ENCODE data around the gene DENND11.

DENND11 gene

DNA sequence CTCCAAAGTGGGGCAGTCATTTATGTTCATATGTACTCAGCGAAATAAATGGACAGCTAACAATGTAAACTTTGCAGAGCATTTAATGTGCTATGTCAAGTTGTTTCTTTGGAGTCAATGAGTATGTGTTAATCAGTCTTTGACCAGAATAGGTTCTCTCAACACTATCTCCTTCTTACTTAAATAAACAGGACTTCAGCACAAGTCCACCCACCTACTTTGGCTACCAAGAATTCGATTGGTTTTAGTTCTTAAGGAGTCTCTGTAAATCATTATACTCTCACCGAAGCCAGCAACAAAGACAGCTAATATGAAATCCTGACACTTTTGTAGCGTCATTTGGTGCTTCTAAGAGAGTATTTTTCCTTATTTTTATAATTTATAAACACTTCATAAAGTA lies 13.1 kb upstream of the DENND11 start:
- H3K4me3 Mint-ChIP-seq: no peak overlapping the region
- H3K36me3 Mint-ChIP-seq (ENCODE audit: low read depth): no peaks in the 10 kb centered on the region
- H3K9me3 Mint-ChIP-seq: no peaks in the 10 kb centered on the region
- no peak for DNase-seq
- H3K27me3 Mint-ChIP-seq: no peaks in the 10 kb centered on the region
- H3K4me1 Mint-ChIP-seq (ENCODE audit: low read depth): peaks cover 4% of the 10 kb centered on the region
- H3K27ac Mint-ChIP-seq: no peak overlapping the region

DNA sequence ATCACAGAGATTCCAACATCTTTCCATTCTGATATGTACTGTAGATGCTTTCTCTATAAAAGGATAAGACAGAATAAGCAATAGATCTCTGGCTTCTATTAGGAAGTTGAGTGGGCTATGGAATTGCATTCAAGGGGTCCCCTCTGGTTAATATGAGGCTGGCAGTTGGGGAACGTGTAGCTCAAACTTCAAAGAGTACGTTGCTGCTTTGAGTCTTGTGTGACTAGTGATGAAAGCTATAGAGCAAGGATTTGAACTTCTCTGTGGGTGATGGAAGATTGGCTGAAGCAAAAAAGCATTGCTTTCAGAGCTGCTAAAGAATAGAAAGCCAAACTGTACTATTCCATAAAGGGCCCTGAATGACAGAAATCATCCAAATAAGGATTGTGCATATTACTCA lies 12.6 kb upstream of the DENND11 start:
- Mint-ChIP-seq H3K4me3 (no peak overlapping the region), H3K4me1 (ENCODE audit: low read depth) (peaks cover 4% of the 10 kb centered on the region), H3K27ac (no peak overlapping the region), H3K9me3 (no peaks in the 10 kb centered on the region), H3K27me3 (no peaks in the 10 kb centered on the region), H3K36me3 (ENCODE audit: low read depth) (no peaks in the 10 kb centered on the region)
- DNase-seq: no peak

- H3K36me3 Mint-ChIP-seq (ENCODE audit: low read depth): no peaks in the 10 kb centered on the region
- H3K27me3 Mint-ChIP-seq: no peaks in the 10 kb centered on the region
- H3K4me3 Mint-ChIP-seq: no peak overlapping the region
Observed at GRCh38 chr7:141713890-141714289, 11.9 kb upstream of the DENND11 start.

DNA sequence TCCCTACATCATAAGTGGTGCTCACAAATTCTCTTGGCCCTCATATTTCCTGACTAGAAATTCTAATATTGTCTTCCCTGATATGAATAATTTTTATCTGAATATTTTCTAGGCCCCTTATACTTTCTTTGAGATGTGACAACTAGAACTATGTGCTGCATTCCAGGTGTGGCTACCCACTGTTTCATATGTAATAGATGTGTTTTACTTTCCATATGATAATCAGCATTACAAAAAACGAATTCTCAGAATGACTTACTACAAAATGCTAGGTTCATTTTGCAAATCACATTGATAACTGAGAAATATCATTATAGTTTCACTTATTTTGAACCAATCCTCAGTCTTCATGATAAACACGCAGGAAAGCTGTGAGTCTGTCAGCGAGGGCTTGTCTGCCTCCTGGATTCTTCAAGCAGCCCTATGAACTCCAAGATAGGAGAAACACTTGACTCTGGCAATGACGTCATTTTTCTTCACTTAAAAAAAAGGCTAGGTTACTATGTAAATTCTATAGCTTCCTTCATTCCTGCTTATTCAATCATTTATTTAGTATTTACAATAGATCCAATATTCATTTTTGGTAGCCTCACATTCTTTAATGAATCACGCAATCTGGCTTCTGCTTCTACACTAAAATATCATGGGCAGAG lies 10.8 kb upstream of the DENND11 start:
- H3K27ac Mint-ChIP-seq: no peak overlapping the region
- no peak overlapping the region for H3K4me3 Mint-ChIP-seq
- H3K9me3 Mint-ChIP-seq: no peaks in the 10 kb centered on the region
- DNase-seq: no peak
- H3K4me1 Mint-ChIP-seq (ENCODE audit: low read depth): peaks cover 4% of the 10 kb centered on the region
- no peaks in the 10 kb centered on the region for H3K36me3 Mint-ChIP-seq (ENCODE audit: low read depth)
- H3K27me3 Mint-ChIP-seq: no peaks in the 10 kb centered on the region

More at GRCh38 chr7:141713890-141714289, 11.9 kb upstream of the DENND11 start:
- no peaks in the 10 kb centered on the region for H3K9me3 Mint-ChIP-seq
- no peak overlapping the region for H3K27ac Mint-ChIP-seq
- DNase-seq: no peak
- peaks cover 4% of the 10 kb centered on the region for H3K4me1 Mint-ChIP-seq (ENCODE audit: low read depth)

GRCh38 chr7:141710301-141710700 lies 8.3 kb upstream of the DENND11 start:
- DNase-seq: no peak
- Mint-ChIP-seq H3K27me3 (no peaks in the 10 kb centered on the region), H3K4me3 (no peak overlapping the region), H3K27ac (no peak overlapping the region), H3K9me3 (no peaks in the 10 kb centered on the region), H3K4me1 (ENCODE audit: low read depth) (peaks cover 5% of the 10 kb centered on the region), H3K36me3 (ENCODE audit: low read depth) (no peaks in the 10 kb centered on the region)

DNA sequence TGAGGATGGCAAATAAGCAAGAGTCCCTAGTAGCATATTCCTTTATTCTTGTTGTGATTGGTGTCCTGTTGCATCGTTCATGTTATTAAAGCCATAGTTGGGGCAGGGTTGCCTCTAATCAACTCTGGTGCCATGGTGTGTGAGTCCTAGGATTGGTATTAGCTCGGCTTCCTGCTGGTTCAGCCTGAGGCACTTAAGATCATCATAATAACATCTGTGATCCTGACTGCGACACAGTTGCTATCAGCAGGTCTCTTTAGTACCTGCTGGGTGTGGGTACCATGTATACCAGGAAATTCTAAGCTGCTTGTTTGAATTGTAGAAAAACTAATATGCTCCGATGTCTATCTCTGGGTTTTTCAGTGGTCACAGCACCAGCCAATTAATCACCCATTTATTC lies 7.8 kb upstream of the DENND11 start:
- Mint-ChIP-seq H3K27me3 (no peaks in the 10 kb centered on the region), H3K9me3 (no peaks in the 10 kb centered on the region), H3K4me3 (no peak overlapping the region), H3K4me1 (ENCODE audit: low read depth) (peaks cover 5% of the 10 kb centered on the region), H3K27ac (no peak overlapping the region), H3K36me3 (ENCODE audit: low read depth) (no peaks in the 10 kb centered on the region)
- no peak for DNase-seq

DNA sequence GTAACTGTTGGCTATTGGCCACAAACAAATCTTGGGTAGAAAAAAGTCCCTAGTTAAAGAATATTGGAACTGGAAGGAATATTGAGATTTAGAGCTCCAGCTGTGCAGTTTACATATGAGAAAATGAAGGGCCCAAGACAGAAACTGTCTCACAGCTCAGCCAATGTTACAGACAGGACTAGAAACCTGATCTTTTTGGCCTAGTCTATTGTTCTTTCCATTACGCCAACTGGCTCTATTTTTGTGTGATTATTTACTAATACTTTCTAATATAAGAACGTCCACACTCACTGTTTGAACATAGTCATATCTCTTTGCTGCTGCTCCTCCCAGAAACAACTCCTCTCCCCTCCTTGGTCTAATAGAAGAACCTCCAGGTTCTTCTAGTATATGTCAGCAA lies 7.4 kb upstream of the DENND11 start:
- Mint-ChIP-seq H3K4me1 (ENCODE audit: low read depth) (peaks cover 5% of the 10 kb centered on the region), H3K36me3 (ENCODE audit: low read depth) (no peaks in the 10 kb centered on the region), H3K9me3 (no peaks in the 10 kb centered on the region), H3K27me3 (no peaks in the 10 kb centered on the region), H3K4me3 (no peak overlapping the region), H3K27ac (no peak overlapping the region)
- no peak for DNase-seq

GRCh38 chr7:141708351-141708750 lies 6.4 kb upstream of the DENND11 start, which contains the start of gene WEE2:
Gene WEE2 (plus strand): TSS chr7:141708353. CDS start chr7:141708759, 406 bp downstream.
- no peak within 1 kb of the TSS for H3K27ac Mint-ChIP-seq
- no peak for DNase-seq
- H3K4me1 Mint-ChIP-seq (ENCODE audit: low read depth): peaks cover 5% of the 10 kb centered on the region
- H3K36me3 Mint-ChIP-seq (ENCODE audit: low read depth): no peaks in the 10 kb centered on the region
- H3K27me3 Mint-ChIP-seq: no peaks in the 10 kb centered on the region
- H3K9me3 Mint-ChIP-seq: no peaks in the 10 kb centered on the region
- no peak within 1 kb of the TSS for H3K4me3 Mint-ChIP-seq

- no peaks in the 10 kb centered on the region for H3K27me3 Mint-ChIP-seq
- no peak overlapping the region for H3K4me3 Mint-ChIP-seq
- H3K9me3 Mint-ChIP-seq: no peaks in the 10 kb centered on the region
- peaks cover 5% of the 10 kb centered on the region for H3K4me1 Mint-ChIP-seq (ENCODE audit: low read depth)
- no peak for DNase-seq
- no peak overlapping the region for H3K27ac Mint-ChIP-seq
- H3K36me3 Mint-ChIP-seq (ENCODE audit: low read depth): no peaks in the 10 kb centered on the region
Observed at GRCh38 chr7:141706239-141707064, 4.5 kb upstream of the DENND11 start.

- DNase-seq: no peak
- peaks cover 19% of the 10 kb centered on the region for H3K4me1 Mint-ChIP-seq (ENCODE audit: low read depth)
- H3K27ac Mint-ChIP-seq: no peak overlapping the region
- no peaks in the 10 kb centered on the region for H3K36me3 Mint-ChIP-seq (ENCODE audit: low read depth)
- no peaks in the 10 kb centered on the region for H3K9me3 Mint-ChIP-seq
- no peak overlapping the region for H3K4me3 Mint-ChIP-seq
- H3K27me3 Mint-ChIP-seq: no peaks in the 10 kb centered on the region
Observed at GRCh38 chr7:141704741-141705140, 2.8 kb upstream of the DENND11 start.

- Mint-ChIP-seq H3K9me3 (no peaks in the 10 kb centered on the region), H3K27ac (no peak overlapping the region), H3K36me3 (ENCODE audit: low read depth) (no peaks in the 10 kb centered on the region), H3K4me1 (ENCODE audit: low read depth) (peaks cover 24% of the 10 kb centered on the region), H3K27me3 (no peaks in the 10 kb centered on the region), H3K4me3 (no peak overlapping the region)
- DNase-seq: no peak
Observed at GRCh38 chr7:141704112-141704511, 2.1 kb upstream of the DENND11 start.

GRCh38 chr7:141702892-141703291 lies 926 bp upstream of the DENND11 start:
- DNase-seq: no peak
- no peaks in the 10 kb centered on the region for H3K36me3 Mint-ChIP-seq (ENCODE audit: low read depth)
- peak overlapping the region; percentile 77 for H3K4me3 Mint-ChIP-seq
- H3K4me1 Mint-ChIP-seq (ENCODE audit: low read depth): peaks cover 36% of the 10 kb centered on the region
- no peak overlapping the region for H3K27ac Mint-ChIP-seq
- H3K9me3 Mint-ChIP-seq: no peaks in the 10 kb centered on the region
- no peaks in the 10 kb centered on the region for H3K27me3 Mint-ChIP-seq

DNA sequence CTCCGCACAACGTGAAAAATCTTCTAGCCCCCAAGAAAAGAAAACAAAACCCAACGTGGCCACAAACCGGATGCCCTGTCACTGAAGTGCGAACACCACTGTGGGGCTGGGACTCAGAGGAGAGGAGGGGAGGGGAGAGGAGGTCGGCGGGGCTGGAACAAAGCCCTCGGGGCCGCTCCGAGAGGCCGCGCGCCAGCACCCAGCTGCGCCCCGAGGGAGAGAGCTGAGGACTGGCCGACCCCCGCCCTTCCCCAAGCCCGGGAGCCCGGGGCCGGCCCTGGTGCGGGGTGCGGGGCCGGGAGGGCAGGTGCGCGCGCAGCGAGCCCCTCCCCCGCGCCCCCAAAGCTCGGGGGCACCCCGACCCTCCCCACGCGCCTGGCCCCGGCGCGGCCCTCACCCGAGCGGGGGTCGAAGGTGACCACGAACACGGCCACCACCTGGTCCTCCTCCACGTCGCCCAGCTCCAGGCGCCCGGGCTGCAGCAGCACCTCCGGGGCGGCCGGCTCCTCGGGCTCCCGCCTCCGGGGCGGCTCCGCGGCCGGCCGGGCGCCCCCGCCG lies 398 bp downstream of the DENND11 start:
- peak overlapping the region; percentile 83 for H3K4me3 Mint-ChIP-seq
- H3K27me3 Mint-ChIP-seq: no peaks in the 10 kb centered on the region
- H3K36me3 Mint-ChIP-seq (ENCODE audit: low read depth): no peaks in the 10 kb centered on the region
- H3K9me3 Mint-ChIP-seq: no peaks in the 10 kb centered on the region
- DNase-seq: peak; percentile 79
- peaks cover 49% of the 10 kb centered on the region for H3K4me1 Mint-ChIP-seq (ENCODE audit: low read depth)
- H3K27ac Mint-ChIP-seq: peak overlapping the region; percentile 63

GRCh38 chr7:141700848-141701371 lies 1.1 kb downstream of the DENND11 start:
- Mint-ChIP-seq H3K36me3 (ENCODE audit: low read depth) (no peaks in the 10 kb centered on the region), H3K27ac (peak overlapping the region; percentile 77), H3K4me1 (ENCODE audit: low read depth) (peaks cover 53% of the 10 kb centered on the region), H3K27me3 (no peaks in the 10 kb centered on the region), H3K4me3 (peak overlapping the region; percentile 83), H3K9me3 (no peaks in the 10 kb centered on the region)
- DNase-seq: peak; percentile 45

Measured in activated T-cell treated with anti-CD3 and anti-CD28 coated beads, Interleukin-2, amount 50 U/mL, for 24 hours (primary cell).